GM12878 (cell line): Measurements from ENCODE around the gene MAT1A. TPM values are rescaled to one million over a fixed set of nuclear protein-coding genes. Genes with fewer than 3 reads are reported as not detected.

Experiments
- ATAC-seq: fragments of 200-7000 bp; cut with Tn5 transposase; 3 replicates; pipeline ENCODE4 v1.9.1; 2020; ENCODE audit warnings: mild to moderate bottlenecking, moderate library complexity
- BruUV-seq: library from RNA; stranded (reverse); fragments of 400-500 nt; replicated peaks from 2 replicates; lab custom pipeline; 2021; lab: Mats Ljungman, UMichigan
- CTCF ChIA-PET: fragments of 300-600 bp; sonication (Branson Sonifier 250); formaldehyde crosslinking; extraction: SDS; loops from one replicate; lab custom pipeline; 2021; ENCODE audit warnings: inconsistent platforms; lab: Yijun Ruan, JAX
- POLR2A ChIA-PET: fragments of 350-600 bp; formaldehyde crosslinking; extraction: SDS; loops from one replicate; lab custom pipeline; 2021; ENCODE audit warnings: inconsistent platforms; lab: Charles Lee
- RAD21 ChIA-PET: fragments of 300-600 bp; sonication (Branson Sonifier 250); formaldehyde crosslinking; loops from one replicate; lab custom pipeline; 2023; ENCODE audit warnings: antibody characterized with exemption; ENCODE audit not compliant: unreplicated experiment; lab: Charles Lee
- SMC1A ChIA-PET: fragments of 300-600 bp; sonication (Branson Sonifier 250); formaldehyde crosslinking; loops from one replicate; lab custom pipeline; 2023; ENCODE audit not compliant: unreplicated experiment, uncharacterized antibody; lab: Charles Lee
- DNase-seq: peaks from one replicate; pipeline ENCODE4 v3.0.0-alpha.2; 2011; ENCODE audit warnings: low read depth, low spot score
- FAIRE-seq: peaks from 3 replicates; lab custom pipeline; 2011; peaks lifted over from hg19 to GRCh38; lab: Jason Lieb, UNC
- H2AFZ ChIP-seq: 2 replicates; pipeline ENCODE4 v1.6.0; 2011; ENCODE audit warnings: low read depth, low read length, control low read depth; ENCODE audit not compliant: control insufficient read depth
- H3K27ac ChIP-seq: 2 replicates; pipeline ENCODE4 v1.5.1; 2011; ENCODE audit warnings: control low read depth; ENCODE audit not compliant: control insufficient read depth, insufficient read depth
- H3K27me3 ChIP-seq, 2 experiments: replicated peaks in 1 of 2; 2 replicates each; pipeline versions ENCODE4 v1.6.0 to v1.6.1; 2011; ENCODE audit warnings: low read length in 1 of 2; ENCODE audit not compliant: control insufficient read depth in 2 of 2, insufficient read depth in 2 of 2
- H3K36me3 ChIP-seq, 2 experiments: 2 replicates each; pipeline ENCODE4 v1.5.1; 2011; ENCODE audit warnings: low read length in 1 of 2; ENCODE audit not compliant: control insufficient read depth in 2 of 2, insufficient read depth in 2 of 2
- H3K4me1 ChIP-seq: 2 replicates; pipeline ENCODE4 v1.6.1; 2011; ENCODE audit warnings: mild to moderate bottlenecking, low read length, moderate library complexity, mixed read lengths; ENCODE audit not compliant: control insufficient read depth, insufficient read depth
- H3K4me2 ChIP-seq: 2 replicates; pipeline ENCODE4 v1.6.0; 2011; ENCODE audit warnings: control low read depth; ENCODE audit not compliant: control insufficient read depth, insufficient read depth
- H3K4me3 ChIP-seq: fragments of 200-600 bp; sonication (generic); 2 replicates; pipeline ENCODE4 v1.5.1; 2016
- H3K79me2 ChIP-seq: 2 replicates; pipeline ENCODE4 v1.6.0; 2011; ENCODE audit warnings: low read length; ENCODE audit not compliant: control insufficient read depth, insufficient read depth
- H3K9ac ChIP-seq: 2 replicates; pipeline ENCODE4 v1.8.0; 2011; ENCODE audit warnings: low read length, control low read depth, mixed read lengths; ENCODE audit not compliant: control insufficient read depth, insufficient read depth
- H3K9me3 ChIP-seq: replicated peaks from 3 replicates; pipeline ENCODE4 v1.5.1; 2011; ENCODE audit warnings: mild to moderate bottlenecking, low read length; ENCODE audit not compliant: control insufficient read depth, insufficient read depth
- H4K20me1 ChIP-seq: 2 replicates; pipeline ENCODE4 v1.6.0; 2011; ENCODE audit not compliant: control insufficient read depth, insufficient read depth
- ATF7 ChIP-seq: fragments of 450-650 bp; IDR thresholded peaks from 2 replicates; pipeline ENCODE4 v1.6.1; 2016; ENCODE audit warnings: low read depth, mild to moderate bottlenecking
- E4F1 ChIP-seq: fragments of 450-650 bp; IDR thresholded peaks from 2 replicates; pipeline ENCODE4 v1.6.1; 2018; ENCODE audit warnings: borderline replicate concordance, mild to moderate bottlenecking; ENCODE audit not compliant: partially characterized antibody
- ETV6 ChIP-seq, 2 experiments: fragments of 450-650 bp in 1 of 2; IDR thresholded peaks in 1 of 2; conservative IDR thresholded peaks in 1 of 2; 2 replicates each; pipeline ENCODE4 v1.6.1; 2014; ENCODE audit warnings: antibody characterized with exemption in 1 of 2, borderline replicate concordance in 1 of 2, low read depth in 1 of 2, mild to moderate bottlenecking in 1 of 2, moderate library complexity in 1 of 2
- JUNB ChIP-seq: IDR thresholded peaks from 2 replicates; pipeline ENCODE4 v1.6.1; 2016; ENCODE audit warnings: antibody characterized with exemption, mild to moderate bottlenecking
- KLF5 ChIP-seq: fragments of 450-650 bp; IDR thresholded peaks from 2 replicates; pipeline ENCODE4 v1.6.1; 2014; ENCODE audit warnings: mild to moderate bottlenecking; ENCODE audit not compliant: partially characterized antibody
- MTA2 ChIP-seq: fragments of 450-650 bp; IDR thresholded peaks from 2 replicates; pipeline ENCODE4 v1.6.1; 2016; ENCODE audit warnings: low read depth, mild to moderate bottlenecking, moderate library complexity
- NR2C2 ChIP-seq: IDR thresholded peaks from 2 replicates; pipeline ENCODE4 v1.6.1; 2011; ENCODE audit warnings: borderline replicate concordance, low read depth; ENCODE audit not compliant: control insufficient read depth, insufficient read length
- NR2F1 ChIP-seq: fragments of 450-650 bp; conservative IDR thresholded peaks from 2 replicates; pipeline ENCODE4 v1.6.1; 2017; ENCODE audit warnings: mild to moderate bottlenecking
- POLR2A ChIP-seq: IDR thresholded peaks from 2 replicates; pipeline ENCODE4 v1.6.1; 2011; ENCODE audit warnings: low read depth, mild to moderate bottlenecking, low read length
- PRDM15 ChIP-seq: fragments of 450-650 bp; formaldehyde crosslinking; IDR thresholded peaks from 2 replicates; pipeline ENCODE4 v1.4.0; 2020; ENCODE audit warnings: mild to moderate bottlenecking, moderate library complexity
- RBBP5 ChIP-seq: fragments of 200-600 bp; sonication (generic); conservative IDR thresholded peaks from 2 replicates; pipeline ENCODE4 v1.6.1; 2016
- RELA ChIP-seq: fragments of 450-650 bp; IDR thresholded peaks from 2 replicates; pipeline ENCODE4 v1.8.0; 2014; ENCODE audit warnings: borderline replicate concordance; ENCODE audit not compliant: partially characterized antibody
- SMC3 ChIP-seq: IDR thresholded peaks from 2 replicates; pipeline ENCODE4 v1.6.1; 2011; ENCODE audit warnings: low read length, improper control_type of control experiment, borderline replicate concordance
- SPI1 ChIP-seq: IDR thresholded peaks from 2 replicates; pipeline ENCODE4 v1.6.1; 2011; ENCODE audit warnings: low read depth, mild to moderate bottlenecking, low read length, moderate library complexity, borderline replicate concordance; ENCODE audit not compliant: insufficient read depth
- SREBF1 ChIP-seq: IDR thresholded peaks from 2 replicates; pipeline ENCODE4 v1.6.1; 2012; ENCODE audit warnings: mild to moderate bottlenecking, low read length
- STAT1 ChIP-seq: fragments of 450-650 bp; conservative IDR thresholded peaks from 2 replicates; pipeline ENCODE4 v1.6.1; 2014; ENCODE audit warnings: antibody characterized with exemption, mild to moderate bottlenecking
- TARDBP ChIP-seq: IDR thresholded peaks from 2 replicates; pipeline ENCODE4 v1.6.1; 2016; ENCODE audit warnings: borderline replicate concordance
- TCF3 ChIP-seq: IDR thresholded peaks from 2 replicates; pipeline ENCODE4 v1.6.1; 2012; ENCODE audit warnings: low read depth, mild to moderate bottlenecking, low read length, borderline replicate concordance; ENCODE audit not compliant: insufficient read depth
- ZNF217 ChIP-seq: fragments of 450-650 bp; IDR thresholded peaks from 2 replicates; pipeline ENCODE4 v1.6.1; 2017; ENCODE audit warnings: antibody characterized with exemption, mild to moderate bottlenecking
- WGBS: methylation state at CpG from one replicate; pipeline ENCODE4 v1.1.6; 2016; ENCODE audit warnings: low lambda C conversion rate; ENCODE audit not compliant: insufficient replicate concordance, insufficient coverage; ENCODE audit errors: missing lambda C conversion rate; 5-methylcytosine and 5-hydroxymethylcytosine counted together
- in situ Hi-C: fragments of 300-500 bp; cut with MboI; formaldehyde crosslinking; loops from 9 replicates; pipeline ENCODE4 v1.14.3; 2018; ENCODE audit warnings: mixed read lengths
- intact Hi-C: fragments of 100-400 bp; cut with micrococcal nuclease; formaldehyde crosslinking; loops from one replicate; pipeline ENCODE4 v1.14.2; 2022; ENCODE audit not compliant: unreplicated experiment
- polyA plus RNA-seq, 11 experiments: library from polyadenylated mRNA; depleted of rRNA in 4 of 11; unstranded in 6 of 11; stranded (reverse) in 5 of 11; fragments of >200 nt; fragmentation: Nextera tagmentation in 4 of 11; fragmentation: Illumina TruSeq in 1 of 11; extraction: Ambion mirVana in 4 of 11; extraction: Trizol in 1 of 11; gene quantifications; 1 replicate in 1 of 11; 2 replicates in 10 of 11; pipeline versions ENCODE4 v1.2.1 to v1.2.3, GENCODE V29; 2011 to 2016; ENCODE audit warnings: inconsistent platforms in 2 of 11, missing spikeins in 2 of 11, low read depth in 1 of 11
- total RNA-seq, 4 experiments: library from RNA; depleted of rRNA in 3 of 4; stranded (reverse); fragments of >200 nt in 3 of 4; fragmentation: Illumina TruSeq in 1 of 4; extraction: Trizol in 1 of 4; gene quantifications; 2 replicates each; pipeline versions ENCODE4 v1.2.1 to v1.2.3, GENCODE V29; 2013 to 2021

Gene MAT1A
- total and polyA plus RNA-seq, 10 of the 15 experiments (the other 5 are each of a cell fraction or from before 2014, with no cell fraction given): 0.23 TPM; not detected in 9

- ChIA-PET RAD21 (no interaction called here), POLR2A (no interaction called here), CTCF (no interaction called here), SMC1A (no interaction called here)
- H3K4me1 ChIP-seq: no peaks in the 10 kb centered on the region
- intact Hi-C loops: no loop called here
- H2AFZ ChIP-seq: no peak overlapping the region
- no peak overlapping the region for H3K4me3 ChIP-seq
- no peak for FAIRE-seq
- no peaks in the 10 kb centered on the region for H4K20me1 ChIP-seq
- in situ Hi-C loops: no loop called here
- H3K27me3 ChIP-seq: peaks cover 0 to 3% of the 10 kb centered on the region in 2 experiments; a peak in 2 of 4 replicates
- H3K9ac ChIP-seq: no peak overlapping the region
- TF ChIP-seq PRDM15 (CRISPR knock-in tag) (no peak), E4F1 (no peak), MTA2 (no peak), SPI1 (no peak), TCF3 (no peak), NR2C2 (no peak), ZNF217 (no peak), STAT1 (no peak), JUNB (no peak), SMC3 (no peak), ATF7 (no peak), SREBF1 (no peak), POLR2A (no peak), KLF5 (no peak), NR2F1 (no peak), TARDBP (no peak), RBBP5 (no peak), ETV6 (conservative IDR thresholded peaks at IDR 0.05 in 1 of 2, IDR thresholded peaks at IDR 0.05 in 1 of 2; ENCODE audit: borderline replicate concordance in 1 of 2, low read depth in 1 of 2) (no peak), RELA (no peak)
- no peak for DNase-seq
- 16% methylated on average over 7 of the region's 7 CpGs for WGBS
- ATAC-seq: no peak
- H3K79me2 ChIP-seq: no peaks in the 10 kb centered on the region
- no peak overlapping the region for H3K27ac ChIP-seq
- H3K36me3 ChIP-seq: no peaks in the 10 kb centered on the region
- H3K4me2 ChIP-seq: no peak overlapping the region
- BruUV-seq: no TSS peak
- no peaks in the 10 kb centered on the region for H3K9me3 ChIP-seq
Measured at GRCh38 chr10:80272793-80273522, 16.5 kb downstream of the MAT1A start.
